HEK293T (cell line): ENCODE data around the gene ZCRB1.

Source experiments
- CTCF ChIA-PET: fragments of 350-600 bp; formaldehyde crosslinking; extraction: SDS; loops from one replicate; lab custom pipeline; 2021; ENCODE audit warnings: antibody characterized with exemption, inconsistent platforms; lab: Yijun Ruan, JAX
- POLR2A ChIA-PET: fragments of 350-600 bp; formaldehyde crosslinking; extraction: SDS; loops from one replicate; lab custom pipeline; 2020; ENCODE audit warnings: antibody characterized with exemption, inconsistent platforms; lab: Yijun Ruan, JAX
- DNase-seq: peaks from one replicate; pipeline ENCODE4 v3.0.0; 2012; ENCODE audit warnings: mixed read lengths; ENCODE audit errors: extremely low spot score
- ARNT ChIP-seq: fragments of 450-650 bp; IDR thresholded peaks from 2 replicates; pipeline ENCODE4 v1.6.1; 2017; ENCODE audit warnings: mild to moderate bottlenecking
- BHLHE40 ChIP-seq: fragments of 450-650 bp; IDR thresholded peaks from 2 replicates; pipeline ENCODE4 v1.6.1; 2016; ENCODE audit warnings: mild to moderate bottlenecking, moderate library complexity, borderline replicate concordance
- ELF4 ChIP-seq: fragments of 450-650 bp; IDR thresholded peaks from 2 replicates; pipeline ENCODE4 v1.6.1; 2017; ENCODE audit warnings: antibody characterized with exemption
- FOXK2 ChIP-seq: fragments of 450-650 bp; IDR thresholded peaks from 2 replicates; pipeline ENCODE4 v1.6.1; 2016; ENCODE audit warnings: mild to moderate bottlenecking
- LEF1 ChIP-seq: fragments of 450-650 bp; IDR thresholded peaks from 2 replicates; pipeline ENCODE4 v1.6.1; 2017; ENCODE audit warnings: mild to moderate bottlenecking, borderline replicate concordance
- NFRKB ChIP-seq: fragments of 450-650 bp; IDR thresholded peaks from 2 replicates; pipeline ENCODE4 v1.6.1; 2016; ENCODE audit warnings: mild to moderate bottlenecking, moderate library complexity
- SUZ12 ChIP-seq: fragments of 450-650 bp; IDR thresholded peaks from 2 replicates; pipeline ENCODE4 v1.6.1; 2016; ENCODE audit warnings: mild to moderate bottlenecking

ZCRB1 gene

DNA sequence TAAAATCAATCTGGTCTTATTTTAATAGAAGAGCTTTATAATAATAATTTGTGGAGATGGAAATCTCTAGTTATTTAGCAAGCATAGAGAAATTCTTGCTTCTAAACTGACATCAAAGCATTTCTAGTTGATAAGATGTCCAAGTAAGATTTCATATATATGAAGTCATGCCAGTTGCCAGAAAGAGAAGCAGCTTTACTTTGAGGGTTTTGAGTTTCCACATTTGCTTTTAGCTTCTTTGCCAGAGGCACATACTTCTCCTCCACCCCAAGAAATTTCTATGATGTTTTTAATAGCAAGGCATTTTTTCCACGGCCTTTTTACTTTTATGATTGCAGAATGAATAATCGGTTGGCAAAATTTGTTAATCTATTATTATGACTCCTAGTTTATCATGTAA, 63.6 kb downstream of the ZCRB1 start:
- no peak for DNase-seq
- CTCF ChIA-PET: no interaction called here
- POLR2A ChIA-PET: no interaction called here
- no peak for TF ChIP-seq NFRKB
- no peak for TF ChIP-seq ARNT
- TF ChIP-seq ELF4: no peak
- TF ChIP-seq SUZ12: no peak
- TF ChIP-seq FOXK2: no peak
- no peak for TF ChIP-seq BHLHE40
- no peak for TF ChIP-seq LEF1
